Glutamatergic neuron (in vitro differentiated cells): Measurements from ENCODE around the gene GPNMB. TPM values are rescaled to one million over a fixed set of nuclear protein-coding genes. Genes with fewer than 3 reads are reported as not detected.
"Not testable (repeated sequence)": the region's sequence is repeated elsewhere in the genome, so short reads cannot be mapped to it uniquely, and the experiment has no call there.

Experiments used
- DNase-seq: peaks from one replicate; pipeline ENCODE4 v3.0.0; 2022
- H3K27ac Mint-ChIP-seq: one replicate; pipeline ENCODE4 v1.8.0; 2020; ENCODE audit warnings: mild to moderate bottlenecking, mixed read lengths, inconsistent platforms; ENCODE audit not compliant: unreplicated experiment
- H3K27me3 Mint-ChIP-seq: one replicate; pipeline ENCODE4 v1.8.0; 2020; ENCODE audit warnings: mild to moderate bottlenecking, moderate library complexity, mixed read lengths, inconsistent platforms; ENCODE audit not compliant: unreplicated experiment
- H3K36me3 Mint-ChIP-seq: one replicate; pipeline ENCODE4 v1.8.0; 2020; ENCODE audit warnings: mild to moderate bottlenecking, mixed read lengths, inconsistent platforms; ENCODE audit not compliant: unreplicated experiment
- H3K4me1 Mint-ChIP-seq: one replicate; pipeline ENCODE4 v1.8.0; 2020; ENCODE audit warnings: mild to moderate bottlenecking, low read depth, mixed read lengths, inconsistent platforms; ENCODE audit not compliant: unreplicated experiment
- H3K4me3 Mint-ChIP-seq: one replicate; pipeline ENCODE4 v1.8.0; 2020; ENCODE audit warnings: mild to moderate bottlenecking, mixed read lengths, inconsistent platforms; ENCODE audit not compliant: unreplicated experiment
- H3K9me3 Mint-ChIP-seq: one replicate; pipeline ENCODE4 v1.8.0; 2020; ENCODE audit warnings: mild to moderate bottlenecking, moderate library complexity, mixed read lengths, inconsistent platforms; ENCODE audit not compliant: unreplicated experiment
- CTCF ChIP-seq: fragments of 200-600 bp; sonication (generic); IDR thresholded peaks from one replicate; pipeline ENCODE4 v1.5.0; 2021; ENCODE audit not compliant: partially characterized antibody, unreplicated experiment
- total RNA-seq: library from RNA; stranded (reverse); fragmentation: NEBNext Ultra II Directional; extraction: Animal tissue kit (Norgen Biotek cat#: 25700); gene quantifications from one replicate; pipeline ENCODE4 v1.2.1, GENCODE V29; 2021; ENCODE audit not compliant: unreplicated experiment

Gene GPNMB
- total RNA-seq, 1 donor from 2014 or later = not detected

GRCh38 chr7:23308754-23309153, 62.2 kb downstream of the GPNMB start:
- Mint-ChIP-seq H3K4me1 (peaks cover 29% of the 10 kb centered on the region), H3K4me3 (no peak overlapping the region), H3K9me3 (peaks cover 4% of the 10 kb centered on the region), H3K27ac (peak overlapping the region; percentile 14), H3K36me3 (no peaks in the 10 kb centered on the region), H3K27me3 (no peaks in the 10 kb centered on the region)
- no peak for DNase-seq
- no peak for TF ChIP-seq CTCF

GRCh38 chr7:23312141-23312540, 65.6 kb downstream of the GPNMB start:
- peak; percentile 30 for DNase-seq
- peak overlapping the region; percentile 91 for H3K27ac Mint-ChIP-seq
- H3K9me3 Mint-ChIP-seq, H3K27me3 Mint-ChIP-seq, H3K36me3 Mint-ChIP-seq: not testable (repeated sequence)
- peaks cover 25% of the 10 kb centered on the region for H3K4me1 Mint-ChIP-seq
- peak overlapping the region; percentile 25 for H3K4me3 Mint-ChIP-seq

- Mint-ChIP-seq H3K9me3 (peaks cover 7% of the 10 kb centered on the region), H3K27ac (no peak overlapping the region), H3K36me3 (peaks cover 4% of the 10 kb centered on the region), H3K4me3 (no peak overlapping the region), H3K4me1 (peaks cover 18% of the 10 kb centered on the region), H3K27me3 (no peaks in the 10 kb centered on the region)
- TF ChIP-seq CTCF = no peak
- DNase-seq = no peak
These were observed 68.8 kb downstream of the GPNMB start for GRCh38 chr7:23315366-23315765.

Other genes starting within 250 kb of the GPNMB start
- 131 TPM for gene HYCC1, start 232.6 kb upstream of the GPNMB start, total RNA-seq
- gene KLHL7, start 141.0 kb upstream of the GPNMB start, total RNA-seq = 86.7 TPM
- 47.7 TPM for gene NUP42, start 64.7 kb upstream of the GPNMB start, total RNA-seq
- gene MALSU1, start 52.6 kb downstream of the GPNMB start, total RNA-seq = 46.3 TPM
- gene IGF2BP3, start 223.7 kb downstream of the GPNMB start, total RNA-seq = 47.0 TPM